ENCODE results near the gene GATD1.

GATD1 gene

GRCh38 chr11:812390-812789, 35.1 kb upstream of the GATD1 start:
- DNase-seq (ENCODE audit: low read depth): no peak

- peak; percentile 29 for DNase-seq (ENCODE audit: low read depth)
Measured at GRCh38 chr11:811446-812245, 34.4 kb upstream of the GATD1 start.

- no peak for DNase-seq (ENCODE audit: low read depth)
Measured at GRCh38 chr11:810040-810567, 32.8 kb upstream of the GATD1 start.

GRCh38 chr11:809287-810039, 32.2 kb upstream of the GATD1 start, which contains the start of gene RPLP2:
TSS of gene RPLP2 (plus strand) at chr11:809967. CDS start at chr11:810235, 268 bp downstream.
- DNase-seq (ENCODE audit: low read depth): peak; percentile 98

- DNase-seq (ENCODE audit: low read depth): peak; percentile 86
Measured at GRCh38 chr11:808427-809286, 31.4 kb upstream of the GATD1 start.

- no peak for DNase-seq (ENCODE audit: low read depth)
Measured at GRCh38 chr11:804599-804964, 27.3 kb upstream of the GATD1 start.

GRCh38 chr11:803770-804598, 26.7 kb upstream of the GATD1 start:
- no peak for DNase-seq (ENCODE audit: low read depth)

- no peak for DNase-seq (ENCODE audit: low read depth)
Measured at GRCh38 chr11:803467-803742, 26.1 kb upstream of the GATD1 start.

GRCh38 chr11:802693-803466, 25.6 kb upstream of the GATD1 start:
- no peak for DNase-seq (ENCODE audit: low read depth)

- DNase-seq (ENCODE audit: low read depth): no peak
Measured at GRCh38 chr11:802018-802617, 24.8 kb upstream of the GATD1 start.

GRCh38 chr11:801097-801780, 24.0 kb upstream of the GATD1 start:
- no peak for DNase-seq (ENCODE audit: low read depth)

- no peak for DNase-seq (ENCODE audit: low read depth)
Measured at GRCh38 chr11:800473-800872, 23.2 kb upstream of the GATD1 start.

GRCh38 chr11:799641-800316, 22.5 kb upstream of the GATD1 start:
- no peak for DNase-seq (ENCODE audit: low read depth)

- DNase-seq (ENCODE audit: low read depth): peak; percentile 61
Measured at GRCh38 chr11:798093-798713, 20.9 kb upstream of the GATD1 start, which contains the start of gene SLC25A22. TSS of gene SLC25A22 (minus strand) at chr11:798281. CDS start at chr11:795006, 3,275 bp downstream.

GRCh38 chr11:797296-798092, 20.2 kb upstream of the GATD1 start:
- peak; percentile 75 for DNase-seq (ENCODE audit: low read depth)

GRCh38 chr11:796565-797295, 19.4 kb upstream of the GATD1 start:
- no peak for DNase-seq (ENCODE audit: low read depth)
